Panc1 (cell line): ENCODE measurements around the gene RB1. TPM values are rescaled to one million over a fixed set of nuclear protein-coding genes. Genes with fewer than 3 reads are reported as not detected.

Source experiments
- ATAC-seq: fragments of 200-7000 bp; cut with Tn5 transposase; 2 replicates; pipeline ENCODE4 v1.9.1; 2020; ENCODE audit warnings: mild to moderate bottlenecking, moderate library complexity
- BruUV-seq: library from RNA; stranded (reverse); fragments of 400-500 nt; replicated peaks from 2 replicates; lab custom pipeline; 2021; lab: Mats Ljungman, UMichigan
- CTCF ChIA-PET: fragments of 300-600 bp; sonication (Branson Sonifier 250); formaldehyde crosslinking; loops from one replicate; lab custom pipeline; 2022; ENCODE audit warnings: antibody characterized with exemption; lab: Charles Lee
- POLR2A ChIA-PET: fragments of 300-600 bp; sonication (Branson Sonifier 250); formaldehyde crosslinking; loops from one replicate; lab custom pipeline; 2022; ENCODE audit warnings: antibody characterized with exemption; lab: Charles Lee
- DNase-seq: peaks from one replicate; pipeline ENCODE4 v3.0.0-alpha.2; 2010; ENCODE audit warnings: low read depth, low spot score
- H3K27ac ChIP-seq: 2 replicates; pipeline ENCODE4 v1.5.1; 2011; ENCODE audit warnings: mild to moderate bottlenecking, low read length, inconsistent platforms
- H3K27me3 ChIP-seq: fragments of 200-500 bp; sonication (Bioruptor generic); 2 replicates; pipeline ENCODE4 v1.6.0; 2014; ENCODE audit warnings: low read length, inconsistent platforms; ENCODE audit not compliant: control insufficient read depth, insufficient read depth
- H3K36me3 ChIP-seq: fragments of 200-500 bp; sonication (Bioruptor generic); 2 replicates; pipeline ENCODE4 v1.5.1; 2014; ENCODE audit warnings: inconsistent platforms, mild to moderate bottlenecking, low read length, moderate library complexity; ENCODE audit not compliant: control insufficient read depth, insufficient read depth
- H3K4me1 ChIP-seq: 2 replicates; pipeline ENCODE4 v1.5.1; 2011; ENCODE audit warnings: inconsistent platforms, mild to moderate bottlenecking, low read length, moderate library complexity; ENCODE audit not compliant: control insufficient read depth, insufficient read depth
- H3K4me3 ChIP-seq, 2 experiments: 2 replicates each; pipeline ENCODE4 v1.5.1; 2011 to 2012; ENCODE audit warnings: low read depth in 2 of 2, low read length in 2 of 2, mild to moderate bottlenecking in 2 of 2, inconsistent platforms in 1 of 2, moderate library complexity in 1 of 2
- H3K9me3 ChIP-seq: fragments of 200-500 bp; sonication (Bioruptor generic); 2 replicates; pipeline ENCODE4 v1.5.1; 2014; ENCODE audit warnings: low read depth, mild to moderate bottlenecking, inconsistent platforms, low read length, moderate library complexity; ENCODE audit not compliant: control insufficient read depth, insufficient read depth
- POLR2AphosphoS5 ChIP-seq: IDR thresholded peaks from 2 replicates; pipeline ENCODE4 v1.6.1; 2012; ENCODE audit warnings: mild to moderate bottlenecking, low read depth, low read length, moderate library complexity
- SIN3A ChIP-seq: IDR thresholded peaks from 2 replicates; pipeline ENCODE4 v1.6.1; 2012; ENCODE audit warnings: low read depth, mild to moderate bottlenecking, low read length, moderate library complexity, borderline replicate concordance; ENCODE audit not compliant: insufficient read depth
- TCF7L2 ChIP-seq: IDR thresholded peaks from 2 replicates; pipeline ENCODE4 v1.6.1; 2011; ENCODE audit warnings: mild to moderate bottlenecking, low read depth, low read length, inconsistent platforms
- in situ Hi-C: cut with HindIII; loops from 2 replicates; pipeline ENCODE4 v1.10.0; 2016; ENCODE audit warnings: low sequenced_read_pairs, low pct_unique_long_range_greater_than_20kb
- intact Hi-C: fragments of 100-400 bp; cut with micrococcal nuclease; formaldehyde crosslinking; loops from one replicate; pipeline ENCODE4 v1.10.0; 2022; ENCODE audit not compliant: unreplicated experiment
- total RNA-seq: library from RNA; stranded (reverse); gene quantifications from one replicate; pipeline ENCODE4 v1.2.1, GENCODE V29; 2021; ENCODE audit not compliant: unreplicated experiment
- TF ChIP-seq, protein P1 (sequence below): fragments of 450-650 bp; IDR thresholded peaks from 2 replicates; pipeline ENCODE4 v1.5.1; 2017; ENCODE audit warnings: mild to moderate bottlenecking
- TF ChIP-seq, protein P2 (sequence below), 2 experiments: IDR thresholded peaks; 2 replicates each; pipeline ENCODE4 v1.6.1; 2011 to 2012; ENCODE audit warnings: low read depth in 2 of 2, control low read depth in 1 of 2, low read length in 1 of 2, mild to moderate bottlenecking in 1 of 2, moderate library complexity in 1 of 2; ENCODE audit not compliant: insufficient read depth in 1 of 2

Gene RB1
- total RNA-seq, 1 experiment from 2014 or later: 36.0 TPM

- H3K27me3 ChIP-seq: no peaks in the 10 kb centered on the region
- H3K9me3 ChIP-seq: no peaks in the 10 kb centered on the region
- BruUV-seq: no TSS peak
- TF ChIP-seq SIN3A: no peak
- TF ChIP-seq, protein P1, sequence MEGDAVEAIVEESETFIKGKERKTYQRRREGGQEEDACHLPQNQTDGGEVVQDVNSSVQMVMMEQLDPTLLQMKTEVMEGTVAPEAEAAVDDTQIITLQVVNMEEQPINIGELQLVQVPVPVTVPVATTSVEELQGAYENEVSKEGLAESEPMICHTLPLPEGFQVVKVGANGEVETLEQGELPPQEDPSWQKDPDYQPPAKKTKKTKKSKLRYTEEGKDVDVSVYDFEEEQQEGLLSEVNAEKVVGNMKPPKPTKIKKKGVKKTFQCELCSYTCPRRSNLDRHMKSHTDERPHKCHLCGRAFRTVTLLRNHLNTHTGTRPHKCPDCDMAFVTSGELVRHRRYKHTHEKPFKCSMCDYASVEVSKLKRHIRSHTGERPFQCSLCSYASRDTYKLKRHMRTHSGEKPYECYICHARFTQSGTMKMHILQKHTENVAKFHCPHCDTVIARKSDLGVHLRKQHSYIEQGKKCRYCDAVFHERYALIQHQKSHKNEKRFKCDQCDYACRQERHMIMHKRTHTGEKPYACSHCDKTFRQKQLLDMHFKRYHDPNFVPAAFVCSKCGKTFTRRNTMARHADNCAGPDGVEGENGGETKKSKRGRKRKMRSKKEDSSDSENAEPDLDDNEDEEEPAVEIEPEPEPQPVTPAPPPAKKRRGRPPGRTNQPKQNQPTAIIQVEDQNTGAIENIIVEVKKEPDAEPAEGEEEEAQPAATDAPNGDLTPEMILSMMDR: no peak
- TF ChIP-seq POLR2AphosphoS5: no peak
- TF ChIP-seq, protein P2, sequence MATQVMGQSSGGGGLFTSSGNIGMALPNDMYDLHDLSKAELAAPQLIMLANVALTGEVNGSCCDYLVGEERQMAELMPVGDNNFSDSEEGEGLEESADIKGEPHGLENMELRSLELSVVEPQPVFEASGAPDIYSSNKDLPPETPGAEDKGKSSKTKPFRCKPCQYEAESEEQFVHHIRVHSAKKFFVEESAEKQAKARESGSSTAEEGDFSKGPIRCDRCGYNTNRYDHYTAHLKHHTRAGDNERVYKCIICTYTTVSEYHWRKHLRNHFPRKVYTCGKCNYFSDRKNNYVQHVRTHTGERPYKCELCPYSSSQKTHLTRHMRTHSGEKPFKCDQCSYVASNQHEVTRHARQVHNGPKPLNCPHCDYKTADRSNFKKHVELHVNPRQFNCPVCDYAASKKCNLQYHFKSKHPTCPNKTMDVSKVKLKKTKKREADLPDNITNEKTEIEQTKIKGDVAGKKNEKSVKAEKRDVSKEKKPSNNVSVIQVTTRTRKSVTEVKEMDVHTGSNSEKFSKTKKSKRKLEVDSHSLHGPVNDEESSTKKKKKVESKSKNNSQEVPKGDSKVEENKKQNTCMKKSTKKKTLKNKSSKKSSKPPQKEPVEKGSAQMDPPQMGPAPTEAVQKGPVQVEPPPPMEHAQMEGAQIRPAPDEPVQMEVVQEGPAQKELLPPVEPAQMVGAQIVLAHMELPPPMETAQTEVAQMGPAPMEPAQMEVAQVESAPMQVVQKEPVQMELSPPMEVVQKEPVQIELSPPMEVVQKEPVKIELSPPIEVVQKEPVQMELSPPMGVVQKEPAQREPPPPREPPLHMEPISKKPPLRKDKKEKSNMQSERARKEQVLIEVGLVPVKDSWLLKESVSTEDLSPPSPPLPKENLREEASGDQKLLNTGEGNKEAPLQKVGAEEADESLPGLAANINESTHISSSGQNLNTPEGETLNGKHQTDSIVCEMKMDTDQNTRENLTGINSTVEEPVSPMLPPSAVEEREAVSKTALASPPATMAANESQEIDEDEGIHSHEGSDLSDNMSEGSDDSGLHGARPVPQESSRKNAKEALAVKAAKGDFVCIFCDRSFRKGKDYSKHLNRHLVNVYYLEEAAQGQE (IDR thresholded peaks at IDR 0.05; ENCODE audit: insufficient read depth in 1 of 2, low read depth in 2 of 2, low read length in 1 of 2): no peak
- TF ChIP-seq TCF7L2: no peak
- in situ Hi-C loops (no loop called here), intact Hi-C loops (no loop called here)
- no peaks in the 10 kb centered on the region for H3K4me1 ChIP-seq
- H3K27ac ChIP-seq: no peak overlapping the region
- CTCF ChIA-PET: no interaction called here
- no peak for ATAC-seq
- POLR2A ChIA-PET: no interaction called here
- H3K4me3 ChIP-seq: no peak overlapping the region
- no peaks in the 10 kb centered on the region for H3K36me3 ChIP-seq
- DNase-seq: no peak
Observed at GRCh38 chr13:48486362-48486761, 182.8 kb downstream of the RB1 start.

GRCh38 chr13:48486836-48487235 is 183.3 kb downstream of the RB1 start:
- ATAC-seq: no peak
- no TSS peak for BruUV-seq
- Histone ChIP-seq H3K9me3 (no peaks in the 10 kb centered on the region), H3K4me3 (no peak overlapping the region), H3K27me3 (no peaks in the 10 kb centered on the region), H3K27ac (no peak overlapping the region), H3K4me1 (no peaks in the 10 kb centered on the region), H3K36me3 (no peaks in the 10 kb centered on the region)
- in situ Hi-C loops: no loop called here
- ChIA-PET CTCF (no interaction called here), POLR2A (no interaction called here)
- DNase-seq: no peak
- intact Hi-C loops: no loop called here
- TF ChIP-seq, protein P2 (IDR thresholded peaks at IDR 0.05; ENCODE audit: insufficient read depth in 1 of 2, low read depth in 2 of 2, low read length in 1 of 2): no peak
- no peak for TF ChIP-seq POLR2AphosphoS5
- TF ChIP-seq SIN3A: no peak
- no peak for TF ChIP-seq TCF7L2
- TF ChIP-seq, protein P1: no peak
